Cardiac muscle cell (in vitro differentiated cells and primary cell): Measurements from ENCODE around the gene ZFAND3. TPM values are rescaled to one million over a fixed set of nuclear protein-coding genes. Genes with fewer than 3 reads are reported as not detected.

Experiments
- DNase-seq, 2 donors: peaks; one replicate each; pipeline versions ENCODE4 v3.0.0 to v3.0.0-alpha.2; 2010 to 2017; ENCODE audit warnings: low read depth in 1 of 2, low spot score in 1 of 2
- H3K27ac ChIP-seq: fragments of 200-600 bp; sonication (generic); 2 replicates; pipeline ENCODE4 v1.5.1; 2016
- H3K27me3 ChIP-seq: fragments of 200-600 bp; sonication (generic); 2 replicates; pipeline ENCODE4 v1.6.0; 2016; ENCODE audit warnings: control low read depth
- H3K36me3 ChIP-seq: fragments of 200-600 bp; sonication (generic); 2 replicates; pipeline ENCODE4 v1.5.1; 2016; ENCODE audit warnings: control low read depth
- H3K4me1 ChIP-seq: fragments of 200-600 bp; sonication (generic); 2 replicates; pipeline ENCODE4 v1.8.1; 2017; ENCODE audit warnings: low read depth, mild to moderate bottlenecking, mixed run types
- H3K4me3 ChIP-seq: fragments of 200-600 bp; sonication (generic); 2 replicates; pipeline ENCODE4 v1.5.1; 2016; ENCODE audit warnings: mild to moderate bottlenecking
- H3K9me3 ChIP-seq: fragments of 200-600 bp; sonication (generic); 2 replicates; pipeline ENCODE4 v1.5.1; 2017; ENCODE audit warnings: low read depth, mild to moderate bottlenecking, control low read depth
- polyA plus RNA-seq: library from polyadenylated mRNA; unstranded; fragments of >200 nt; fragmentation: Nextera tagmentation; extraction: Ambion mirVana; gene quantifications from 2 replicates; pipeline ENCODE4 v1.2.1, GENCODE V29; 2016
- total RNA-seq: library from RNA; depleted of rRNA; stranded (reverse); fragments of >200 nt; gene quantifications from 2 replicates; pipeline ENCODE4 v1.2.3, GENCODE V29; 2016
- TF ChIP-seq, protein P1 (sequence below): IDR thresholded peaks from 2 replicates; pipeline ENCODE4 v1.5.1; 2012; ENCODE audit warnings: low read depth, mild to moderate bottlenecking, low read length

Gene ZFAND3
- total and polyA plus RNA-seq, 2 experiments from 2014 or later, result 49.9 to 68.0 TPM

DNA sequence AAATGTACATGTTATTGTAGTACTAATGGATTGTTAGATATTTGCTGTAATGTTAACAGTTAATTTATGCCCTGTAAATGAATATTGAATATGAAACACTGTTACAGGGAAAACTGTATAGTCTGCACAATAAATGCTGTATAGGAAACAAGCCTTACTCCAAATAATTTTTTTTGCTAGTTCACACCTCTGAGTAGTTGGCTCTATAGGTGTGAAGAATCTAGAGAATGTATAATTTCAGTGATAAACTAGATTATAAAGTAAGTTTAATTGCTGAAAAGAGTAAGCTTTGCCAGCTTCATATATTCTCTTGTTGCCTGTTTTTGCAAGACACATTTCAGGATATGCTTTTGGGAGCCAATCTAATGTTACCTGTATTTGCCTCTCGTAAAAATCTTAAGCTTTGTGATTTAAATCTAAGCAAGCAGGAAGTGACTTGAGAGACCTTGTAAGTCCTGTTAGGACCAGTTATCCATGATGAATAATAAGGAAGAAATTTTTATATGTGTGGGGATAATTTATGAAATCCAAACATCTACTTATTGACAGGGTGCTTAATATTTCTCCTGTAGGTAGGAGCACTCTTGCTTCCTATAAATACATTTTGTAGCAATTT lies 232.4 kb downstream of the ZFAND3 start:
- H3K27ac ChIP-seq, result no peak overlapping the region
- H3K36me3 ChIP-seq, result no peaks in the 10 kb centered on the region
- DNase-seq, result no peak
- H3K9me3 ChIP-seq, result no peaks in the 10 kb centered on the region
- H3K4me3 ChIP-seq, result no peak overlapping the region
- TF ChIP-seq, protein P1, sequence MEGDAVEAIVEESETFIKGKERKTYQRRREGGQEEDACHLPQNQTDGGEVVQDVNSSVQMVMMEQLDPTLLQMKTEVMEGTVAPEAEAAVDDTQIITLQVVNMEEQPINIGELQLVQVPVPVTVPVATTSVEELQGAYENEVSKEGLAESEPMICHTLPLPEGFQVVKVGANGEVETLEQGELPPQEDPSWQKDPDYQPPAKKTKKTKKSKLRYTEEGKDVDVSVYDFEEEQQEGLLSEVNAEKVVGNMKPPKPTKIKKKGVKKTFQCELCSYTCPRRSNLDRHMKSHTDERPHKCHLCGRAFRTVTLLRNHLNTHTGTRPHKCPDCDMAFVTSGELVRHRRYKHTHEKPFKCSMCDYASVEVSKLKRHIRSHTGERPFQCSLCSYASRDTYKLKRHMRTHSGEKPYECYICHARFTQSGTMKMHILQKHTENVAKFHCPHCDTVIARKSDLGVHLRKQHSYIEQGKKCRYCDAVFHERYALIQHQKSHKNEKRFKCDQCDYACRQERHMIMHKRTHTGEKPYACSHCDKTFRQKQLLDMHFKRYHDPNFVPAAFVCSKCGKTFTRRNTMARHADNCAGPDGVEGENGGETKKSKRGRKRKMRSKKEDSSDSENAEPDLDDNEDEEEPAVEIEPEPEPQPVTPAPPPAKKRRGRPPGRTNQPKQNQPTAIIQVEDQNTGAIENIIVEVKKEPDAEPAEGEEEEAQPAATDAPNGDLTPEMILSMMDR, result no peak
- peaks cover 4% of the 10 kb centered on the region for H3K4me1 ChIP-seq
- no peaks in the 10 kb centered on the region for H3K27me3 ChIP-seq

DNA sequence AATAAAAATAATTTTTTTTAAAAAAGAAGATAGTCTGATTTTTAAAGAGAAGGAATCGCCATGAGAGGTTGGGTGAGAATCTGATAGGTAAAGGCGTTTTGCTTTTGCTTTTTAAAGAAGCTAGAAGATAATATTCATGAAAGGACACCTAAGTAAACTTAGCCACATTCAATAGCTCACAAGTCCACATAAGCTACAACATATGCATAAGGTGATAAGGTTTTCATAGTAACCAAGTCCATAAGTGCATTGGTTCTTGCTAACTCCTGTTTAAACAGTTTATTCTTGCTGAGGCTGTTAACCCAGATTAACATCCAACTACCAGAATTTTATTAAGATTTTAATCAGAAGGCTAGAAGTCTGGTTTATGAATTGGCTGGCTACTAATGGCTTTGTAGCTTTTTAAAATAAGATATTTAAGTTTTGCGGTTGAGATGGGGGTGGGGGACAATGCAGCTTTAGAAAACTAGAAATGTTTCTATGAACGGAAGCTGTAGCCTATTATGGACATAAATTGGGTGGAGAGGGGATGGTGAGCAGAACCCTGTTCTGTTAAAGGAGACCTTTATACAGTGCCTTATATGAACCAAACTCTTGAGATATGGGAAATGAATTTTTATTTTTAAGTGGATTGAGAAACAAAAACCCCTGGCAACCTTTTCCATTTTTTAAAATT lies 235.1 kb downstream of the ZFAND3 start:
- TF ChIP-seq, protein P1, result no peak
- Histone ChIP-seq H3K27me3 (no peaks in the 10 kb centered on the region), H3K27ac (no peak overlapping the region)

DNA sequence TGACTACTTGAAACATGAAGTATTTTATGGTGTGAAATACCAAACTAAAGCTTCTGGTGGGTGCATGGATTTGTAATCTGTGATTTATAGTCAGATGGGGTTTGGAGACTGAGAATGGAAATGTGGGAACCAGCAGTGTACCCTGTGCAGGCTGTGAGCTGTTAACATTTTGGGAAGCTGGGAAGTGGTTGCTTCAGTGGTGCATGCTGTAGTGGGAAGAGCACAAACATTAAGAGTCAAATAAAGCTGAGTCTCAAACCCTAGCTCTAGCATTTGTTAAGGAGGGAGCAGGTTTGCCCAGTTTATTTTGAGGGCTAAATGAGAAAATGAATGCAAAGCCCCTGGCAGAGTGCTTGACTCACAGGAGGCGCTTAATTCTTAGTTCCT lies 235.7 kb downstream of the ZFAND3 start:
- Histone ChIP-seq H3K27ac (no peak overlapping the region), H3K9me3 (no peaks in the 10 kb centered on the region), H3K4me3 (no peak overlapping the region), H3K27me3 (no peaks in the 10 kb centered on the region), H3K36me3 (no peaks in the 10 kb centered on the region), H3K4me1 (peaks cover 4% of the 10 kb centered on the region)
- TF ChIP-seq, protein P1, result no peak
- DNase-seq, result no peak

More for the DNA sequence above, 235.1 kb downstream of the ZFAND3 start:
- Histone ChIP-seq H3K9me3 (no peaks in the 10 kb centered on the region), H3K4me3 (no peak overlapping the region), H3K4me1 (peaks cover 4% of the 10 kb centered on the region), H3K36me3 (no peaks in the 10 kb centered on the region)
- no peak for DNase-seq

DNA sequence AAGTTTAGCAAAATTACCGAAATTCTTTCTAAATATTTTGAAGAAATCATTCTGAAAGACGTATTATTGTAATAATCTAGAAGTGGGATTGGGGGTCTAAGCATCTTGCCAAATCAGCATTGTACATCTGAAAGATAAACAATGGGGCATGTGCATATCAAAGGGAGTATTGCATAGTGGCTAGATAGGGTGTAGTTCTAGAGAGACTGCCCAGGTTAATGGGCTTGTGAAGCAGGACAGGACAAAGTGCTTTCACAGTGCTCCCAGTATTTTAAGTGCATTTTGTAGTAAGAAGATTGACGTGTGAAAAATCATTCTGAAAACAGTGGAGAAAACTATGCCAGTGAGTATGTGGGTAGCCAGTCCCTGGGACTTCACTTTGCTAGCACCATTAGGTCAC lies 236.8 kb downstream of the ZFAND3 start:
- Histone ChIP-seq H3K4me1 (peaks cover 4% of the 10 kb centered on the region), H3K27ac (no peak overlapping the region), H3K9me3 (no peaks in the 10 kb centered on the region), H3K4me3 (no peak overlapping the region), H3K36me3 (no peaks in the 10 kb centered on the region), H3K27me3 (no peaks in the 10 kb centered on the region)
- TF ChIP-seq, protein P1, result no peak
- no peak for DNase-seq

DNA sequence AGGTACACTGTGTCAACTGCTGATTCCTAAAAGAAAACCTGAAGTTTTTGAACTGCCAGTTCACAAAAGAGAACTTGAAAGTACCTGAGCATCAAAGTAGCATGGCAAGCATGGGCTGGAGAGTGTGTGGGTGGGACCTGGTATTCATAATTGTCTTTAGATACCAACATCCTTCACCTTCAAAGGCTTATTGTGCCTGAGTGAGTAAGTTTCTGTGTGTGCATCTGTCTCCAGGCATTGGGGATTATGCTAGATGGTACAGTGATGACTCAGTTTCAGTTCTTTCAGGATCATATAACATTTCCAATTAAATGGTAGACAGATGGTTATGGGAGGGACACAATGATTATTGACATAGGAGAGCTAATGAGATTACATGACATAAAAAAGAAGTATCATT lies 238.5 kb downstream of the ZFAND3 start:
- H3K27me3 ChIP-seq, result no peaks in the 10 kb centered on the region
- no peak overlapping the region for H3K27ac ChIP-seq
- H3K9me3 ChIP-seq, result no peaks in the 10 kb centered on the region
- no peak for DNase-seq
- peaks cover 13% of the 10 kb centered on the region for H3K36me3 ChIP-seq
- TF ChIP-seq, protein P1, result no peak
- peaks cover 4% of the 10 kb centered on the region for H3K4me1 ChIP-seq
- no peak overlapping the region for H3K4me3 ChIP-seq
